ENCODE results near the gene PKP1. TPM values are rescaled to one million over a fixed set of nuclear protein-coding genes. Genes with fewer than 3 reads are reported as not detected.

Gene PKP1
- total and polyA plus RNA-seq, 3 donors from 2014 or later, result 0.11 to 0.63 (median 0.50) TPM

- no peaks in the 10 kb centered on the region for H3K4me1 ChIP-seq
- no peak for TF ChIP-seq CTCF (IDR thresholded peaks at IDR 0.05)
- TF ChIP-seq POLR2A (IDR thresholded peaks at IDR 0.05), result no peak
- H3K9me3 ChIP-seq, result no peaks in the 10 kb centered on the region
- H3K36me3 ChIP-seq (ENCODE audit: low read depth, missing control alignments), result no peaks in the 10 kb centered on the region
- H3K27me3 ChIP-seq, result no peaks in the 10 kb centered on the region
- DNase-seq, result no peak
- no peak overlapping the region for H3K4me3 ChIP-seq
- H3K27ac ChIP-seq, result no peak overlapping the region
- intact Hi-C loops (cut with DNase I; ENCODE audit: low total_unique reads), result no loop called here
- WGBS, 2 donors, result 71 to 73% methylated on average over 11 of the region's 11 CpGs
These were observed 51.2 kb downstream of the PKP1 start for GRCh38 chr1:201334325-201335173.

DNA sequence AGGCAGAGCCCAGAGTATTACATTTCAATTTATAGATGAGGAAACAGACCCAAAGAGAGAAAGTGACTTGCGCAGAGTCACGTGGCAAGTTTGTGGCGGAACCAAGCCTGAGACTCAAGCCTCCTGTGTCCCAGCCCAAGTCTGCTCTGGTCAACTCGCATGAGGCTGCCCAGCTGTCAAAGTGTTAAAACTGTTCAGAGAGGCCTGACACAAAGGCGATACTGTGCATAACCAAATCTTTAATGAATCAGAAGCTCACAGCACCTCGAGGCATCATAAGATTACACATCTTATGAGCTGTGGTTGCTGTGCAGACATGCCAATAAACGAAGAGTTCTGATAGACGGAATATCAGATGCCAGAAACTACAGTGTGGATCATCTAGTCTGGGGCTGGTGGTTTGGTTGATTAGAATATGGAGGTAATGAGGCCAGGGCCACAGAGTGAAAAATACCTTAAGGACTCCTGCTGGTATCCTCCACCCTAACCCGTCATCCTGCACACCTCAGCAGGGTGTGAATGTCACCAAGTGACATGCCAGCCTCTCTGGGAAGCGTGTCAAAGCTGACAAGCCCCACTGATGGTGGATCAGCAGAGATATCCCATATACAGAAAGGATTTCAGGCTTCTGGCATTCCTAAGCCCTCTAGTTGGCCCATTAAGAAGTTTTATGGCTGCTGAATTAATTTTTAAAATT lies 52.0 kb downstream of the PKP1 start:
- H3K9me3 ChIP-seq, result no peaks in the 10 kb centered on the region
- H3K4me1 ChIP-seq, result no peaks in the 10 kb centered on the region
- H3K4me3 ChIP-seq, result no peak overlapping the region
- no peak overlapping the region for H3K27ac ChIP-seq
- intact Hi-C loops (cut with DNase I; ENCODE audit: low total_unique reads), result no loop called here
- TF ChIP-seq CTCF (IDR thresholded peaks at IDR 0.05), result no peak
- no peak for TF ChIP-seq POLR2A (IDR thresholded peaks at IDR 0.05)
- WGBS, 2 donors, result 80 to 91% methylated on average over 10 of the region's 10 CpGs
- no peak for DNase-seq
- H3K36me3 ChIP-seq (ENCODE audit: low read depth, missing control alignments), result no peaks in the 10 kb centered on the region
- no peaks in the 10 kb centered on the region for H3K27me3 ChIP-seq

DNA sequence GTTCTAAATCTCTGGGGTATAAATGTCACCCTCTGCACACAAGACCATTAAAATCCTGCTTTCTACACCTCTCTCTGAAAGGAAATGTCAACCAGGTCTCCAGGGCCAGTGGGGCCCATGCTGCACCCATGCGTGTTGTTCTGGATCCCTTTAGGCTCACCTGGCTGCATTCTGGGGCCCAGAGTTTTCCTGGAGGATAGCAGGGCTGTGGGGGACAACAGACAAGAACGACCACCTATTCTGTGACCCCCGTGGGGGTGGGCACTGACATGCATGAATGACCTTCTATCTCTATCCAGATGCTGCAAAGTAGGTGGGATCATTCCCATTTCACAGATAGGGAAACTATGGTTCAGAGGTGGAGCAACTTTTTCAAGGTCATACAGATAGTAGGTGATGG lies 52.6 kb downstream of the PKP1 start:
- Histone ChIP-seq H3K4me3 (no peak overlapping the region), H3K36me3 (ENCODE audit: low read depth, missing control alignments) (no peaks in the 10 kb centered on the region), H3K27me3 (no peaks in the 10 kb centered on the region), H3K27ac (no peak overlapping the region), H3K9me3 (no peaks in the 10 kb centered on the region), H3K4me1 (no peaks in the 10 kb centered on the region)
- DNase-seq, result no peak
- TF ChIP-seq POLR2A (IDR thresholded peaks at IDR 0.05), result no peak
- no peak for TF ChIP-seq CTCF (IDR thresholded peaks at IDR 0.05)
- WGBS, 2 donors, result 80 to 85% methylated on average over 3 of the region's 3 CpGs
- intact Hi-C loops (cut with DNase I; ENCODE audit: low total_unique reads), result no loop called here

GRCh38 chr1:201336711-201337450 lies 53.6 kb downstream of the PKP1 start:
- no peaks in the 10 kb centered on the region for H3K27me3 ChIP-seq
- H3K4me1 ChIP-seq, result no peaks in the 10 kb centered on the region
- H3K9me3 ChIP-seq, result no peaks in the 10 kb centered on the region
- no peak overlapping the region for H3K27ac ChIP-seq
- 97 to 98% methylated on average over 9 of the region's 9 CpGs for WGBS, 2 donors
- no peak for DNase-seq
- no peak overlapping the region for H3K4me3 ChIP-seq
- TF ChIP-seq POLR2A (IDR thresholded peaks at IDR 0.05), result no peak
- TF ChIP-seq CTCF (IDR thresholded peaks at IDR 0.05), result no peak
- H3K36me3 ChIP-seq (ENCODE audit: low read depth, missing control alignments), result no peaks in the 10 kb centered on the region
- intact Hi-C loops (cut with DNase I; ENCODE audit: low total_unique reads), result no loop called here

All from testis (tissue), 3 donors.